Measurements from ENCODE around the gene SNED1.

GRCh38 chr2:241096979-241097378, 98.6 kb downstream of the SNED1 start:
- TF ChIP-seq CTCF (IDR thresholded peaks at IDR 0.05) (no peak), POLR2AphosphoS5 (IDR thresholded peaks at IDR 0.05) (no peak), POLR2A (IDR thresholded peaks at IDR 0.05) (no peak), EP300 (IDR thresholded peaks at IDR 0.05) (no peak)

Measured in suprapubic skin (tissue), 4 donors.